Psoas muscle (tissue), 8 donors: ENCODE measurements around the gene PDE9A. TPM values are rescaled to one million over a fixed set of nuclear protein-coding genes. Genes with fewer than 3 reads are reported as not detected.

ENCODE experiments used
- ATAC-seq, 4 donors: fragments of 200-7000 bp; cut with Tn5 transposase; one replicate each; pipeline ENCODE4 v1.9.1; 2020; ENCODE audit warnings: moderate library complexity in 3 of 4, mild to moderate bottlenecking in 2 of 4
- DNase-seq, 2 donors: peaks; one replicate each; pipeline ENCODE4 v3.0.0-alpha.2; 2020
- H3K27ac ChIP-seq: fragments of 200-600 bp; one replicate; pipeline ENCODE4 v1.8.0; 2022
- H3K27me3 ChIP-seq, 3 donors: fragments of 200-600 bp in 1 of 3; one replicate each; pipeline versions ENCODE4 v1.6.1 to v1.8.0; 2013 to 2022; ENCODE audit warnings: low read length in 2 of 3, mild to moderate bottlenecking in 2 of 3, moderate library complexity in 1 of 3; ENCODE audit not compliant: insufficient read depth in 3 of 3
- H3K36me3 ChIP-seq, 2 donors: fragments of 200-600 bp in 1 of 2; one replicate each; pipeline versions ENCODE4 v1.6.1 to v1.8.0; 2013 to 2022; ENCODE audit warnings: low read depth in 1 of 2, mild to moderate bottlenecking in 1 of 2, moderate library complexity in 1 of 2; ENCODE audit not compliant: insufficient read depth in 1 of 2
- H3K4me1 ChIP-seq: fragments of 200-600 bp; one replicate; pipeline ENCODE4 v1.8.0; 2022
- H3K4me3 ChIP-seq: fragments of 200-600 bp; one replicate; pipeline ENCODE4 v1.8.0; 2022; ENCODE audit warnings: mild to moderate bottlenecking
- H3K9me3 ChIP-seq: fragments of 200-600 bp; one replicate; pipeline ENCODE4 v1.8.0; 2022
- CTCF ChIP-seq: fragments of 200-600 bp; IDR thresholded peaks from one replicate; pipeline ENCODE4 v1.8.0; 2022; ENCODE audit warnings: antibody characterized with exemption
- WGBS, 3 donors: extraction: QIAGEN DNeasy Blood & Tissue Kit; methylation state at CpG; one replicate each; pipeline versions ENCODE4 v1.1.6 to v1.1.7; 2013; 5-methylcytosine and 5-hydroxymethylcytosine counted together
- intact Hi-C, 2 donors: fragments of 100-400 bp; cut with DNase I; formaldehyde crosslinking; loops; one replicate each; pipeline versions ENCODE4 v1.11.0 to v1.14.2; 2022
- polyA plus RNA-seq, 3 donors: library from polyadenylated mRNA; stranded (reverse); fragments of 200-250 nt; gene quantifications; one replicate each; pipeline ENCODE4 v1.2.3, GENCODE V29; 2013
- total RNA-seq, 4 donors: library from RNA; stranded (reverse); fragmentation: NEBNext Ultra II Directional in 2 of 4; extraction: Animal tissue kit (Norgen Biotek cat#: 25700) in 2 of 4; gene quantifications; one replicate each; pipeline versions ENCODE4 v1.2.1 to v1.2.4, GENCODE V29; 2021 to 2023
- donor health status: healthy with polysubstance abuse.
- donor health status: DM: no; HTN: no; CAD: no; lungs with moderate emphysema.
- donor health status: Bipolar disorder and iron deficiency.
- donor health status: healthy.
- donor health status: DM: yes; HTN: yes; CAD: no.
- donor health status: DM: no; HTN: no; CAD: no.
- donor health status: DM: no; HTN: no; CAD: no.
- donor health status: DM: yes; HTN: yes; CAD: no.

Gene PDE9A
- total and polyA plus RNA-seq, 7 donors: 1.2 to 4.3 (median 1.8) TPM

GRCh38 chr21:42793774-42794173, 140.4 kb downstream of the PDE9A start:
- TF ChIP-seq CTCF: no peak
- intact Hi-C loops: no loop called here
- Histone ChIP-seq H3K36me3 (no peaks in the 10 kb centered on the region), H3K27ac (no peak overlapping the region), H3K27me3 (peaks cover 0 to 20% (median 3%) of the 10 kb centered on the region in 3 donors), H3K9me3 (no peaks in the 10 kb centered on the region), H3K4me3 (no peak overlapping the region), H3K4me1 (no peaks in the 10 kb centered on the region)
- WGBS, 3 donors: 74 to 76% (median 75%) methylated on average over 7 of the region's 7 CpGs
- ATAC-seq: no peak
- DNase-seq: no peak

- intact Hi-C loops: no loop called here
- Histone ChIP-seq H3K9me3 (no peaks in the 10 kb centered on the region), H3K36me3 (no peaks in the 10 kb centered on the region), H3K4me3 (no peak overlapping the region), H3K27ac (no peak overlapping the region), H3K4me1 (no peaks in the 10 kb centered on the region), H3K27me3 (peaks cover 0 to 15% (median 3%) of the 10 kb centered on the region in 3 donors)
- DNase-seq: no peak
- no peak for ATAC-seq
- 47 to 64% (median 52%) methylated on average over 6 of the region's 6 CpGs for WGBS, 3 donors
- no peak for TF ChIP-seq CTCF
These were observed 141.1 kb downstream of the PDE9A start for GRCh38 chr21:42794551-42794950.

GRCh38 chr21:42796327-42797062, 143.1 kb downstream of the PDE9A start:
- H3K27ac ChIP-seq: no peak overlapping the region
- H3K4me1 ChIP-seq: no peaks in the 10 kb centered on the region
- WGBS, 3 donors: 48 to 55% (median 51%) methylated on average over 13 of the region's 13 CpGs
- no peaks in the 10 kb centered on the region for H3K9me3 ChIP-seq
- H3K36me3 ChIP-seq: no peaks in the 10 kb centered on the region
- intact Hi-C loops: no loop called here
- no peak for ATAC-seq
- no peak overlapping the region for H3K4me3 ChIP-seq
- H3K27me3 ChIP-seq: peaks cover 0 to 15% (median 3%) of the 10 kb centered on the region in 3 donors
- no peak for DNase-seq
- no peak for TF ChIP-seq CTCF

GRCh38 chr21:42797522-42797921, 144.1 kb downstream of the PDE9A start:
- intact Hi-C loops: no loop called here
- ATAC-seq (no peak), DNase-seq (no peak)
- no peaks in the 10 kb centered on the region for H3K4me1 ChIP-seq
- H3K4me3 ChIP-seq: no peak overlapping the region
- no peaks in the 10 kb centered on the region for H3K36me3 ChIP-seq
- H3K9me3 ChIP-seq: no peaks in the 10 kb centered on the region
- peaks cover 0 to 15% (median 3%) of the 10 kb centered on the region in 3 donors for H3K27me3 ChIP-seq
- no peak for TF ChIP-seq CTCF
- WGBS, 3 donors: 74 to 83% (median 82%) methylated on average over 7 of the region's 7 CpGs
- no peak overlapping the region for H3K27ac ChIP-seq

- no peak for DNase-seq
- H3K36me3 ChIP-seq: no peaks in the 10 kb centered on the region
- intact Hi-C loops: no loop called here
- no peaks in the 10 kb centered on the region for H3K9me3 ChIP-seq
- no peaks in the 10 kb centered on the region for H3K4me1 ChIP-seq
- peaks cover 0 to 14% (median 3%) of the 10 kb centered on the region in 3 donors for H3K27me3 ChIP-seq
- H3K4me3 ChIP-seq: no peak overlapping the region
- no peak for TF ChIP-seq CTCF
- no peak overlapping the region for H3K27ac ChIP-seq
- WGBS, 3 donors: 79 to 90% (median 83%) methylated on average over 6 of the region's 6 CpGs
- ATAC-seq: no peak
These were observed 144.7 kb downstream of the PDE9A start for GRCh38 chr21:42798106-42798505.
